ENCODE results near the gene HOXA10.

HOXA10 gene

DNA sequence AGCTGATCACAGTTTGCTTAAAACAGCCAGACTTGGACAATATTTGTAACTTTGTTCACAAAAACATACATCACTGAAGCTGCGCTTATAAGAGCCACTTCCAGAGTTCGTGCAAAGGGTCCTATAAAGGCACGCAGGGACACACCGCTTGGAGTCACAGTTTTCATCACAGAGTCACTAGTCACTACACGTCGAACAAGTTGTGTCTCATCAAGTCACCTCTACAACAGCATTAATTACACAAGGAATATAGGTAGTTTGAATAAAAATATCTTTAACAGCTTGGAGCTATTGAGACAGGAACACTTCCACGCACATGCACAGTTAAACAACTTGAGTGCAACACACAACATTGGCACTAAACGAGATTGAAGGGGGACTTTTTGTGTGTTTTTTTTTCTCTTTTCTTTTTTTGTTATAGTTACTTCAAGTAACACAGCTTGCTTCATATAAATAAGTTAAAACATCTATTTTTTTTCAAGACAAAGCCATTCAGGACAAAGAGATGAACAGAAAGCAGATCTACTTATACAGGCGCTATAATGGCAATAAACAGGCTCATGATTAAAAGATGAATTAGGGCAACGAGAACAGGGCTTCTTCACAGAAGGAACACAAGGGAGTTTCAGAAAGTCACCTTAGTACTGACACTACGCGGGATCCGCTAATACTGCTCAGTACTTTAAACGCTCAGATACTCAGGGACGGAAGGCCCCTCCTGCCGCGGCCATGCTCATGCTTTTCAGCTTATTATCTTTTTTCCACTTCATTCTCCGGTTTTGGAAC, 32.8 kb downstream of the HOXA10 start:
- H3K4me3 ChIP-seq (ENCODE audit: low read depth, low read length): no peak overlapping the region
- TF ChIP-seq, protein P1, sequence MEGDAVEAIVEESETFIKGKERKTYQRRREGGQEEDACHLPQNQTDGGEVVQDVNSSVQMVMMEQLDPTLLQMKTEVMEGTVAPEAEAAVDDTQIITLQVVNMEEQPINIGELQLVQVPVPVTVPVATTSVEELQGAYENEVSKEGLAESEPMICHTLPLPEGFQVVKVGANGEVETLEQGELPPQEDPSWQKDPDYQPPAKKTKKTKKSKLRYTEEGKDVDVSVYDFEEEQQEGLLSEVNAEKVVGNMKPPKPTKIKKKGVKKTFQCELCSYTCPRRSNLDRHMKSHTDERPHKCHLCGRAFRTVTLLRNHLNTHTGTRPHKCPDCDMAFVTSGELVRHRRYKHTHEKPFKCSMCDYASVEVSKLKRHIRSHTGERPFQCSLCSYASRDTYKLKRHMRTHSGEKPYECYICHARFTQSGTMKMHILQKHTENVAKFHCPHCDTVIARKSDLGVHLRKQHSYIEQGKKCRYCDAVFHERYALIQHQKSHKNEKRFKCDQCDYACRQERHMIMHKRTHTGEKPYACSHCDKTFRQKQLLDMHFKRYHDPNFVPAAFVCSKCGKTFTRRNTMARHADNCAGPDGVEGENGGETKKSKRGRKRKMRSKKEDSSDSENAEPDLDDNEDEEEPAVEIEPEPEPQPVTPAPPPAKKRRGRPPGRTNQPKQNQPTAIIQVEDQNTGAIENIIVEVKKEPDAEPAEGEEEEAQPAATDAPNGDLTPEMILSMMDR (IDR thresholded peaks at IDR 0.05; ENCODE audit: insufficient read depth, low read depth, low read length, missing control alignments): no peak
- no peak for DNase-seq (ENCODE audit: low read depth)

DNA sequence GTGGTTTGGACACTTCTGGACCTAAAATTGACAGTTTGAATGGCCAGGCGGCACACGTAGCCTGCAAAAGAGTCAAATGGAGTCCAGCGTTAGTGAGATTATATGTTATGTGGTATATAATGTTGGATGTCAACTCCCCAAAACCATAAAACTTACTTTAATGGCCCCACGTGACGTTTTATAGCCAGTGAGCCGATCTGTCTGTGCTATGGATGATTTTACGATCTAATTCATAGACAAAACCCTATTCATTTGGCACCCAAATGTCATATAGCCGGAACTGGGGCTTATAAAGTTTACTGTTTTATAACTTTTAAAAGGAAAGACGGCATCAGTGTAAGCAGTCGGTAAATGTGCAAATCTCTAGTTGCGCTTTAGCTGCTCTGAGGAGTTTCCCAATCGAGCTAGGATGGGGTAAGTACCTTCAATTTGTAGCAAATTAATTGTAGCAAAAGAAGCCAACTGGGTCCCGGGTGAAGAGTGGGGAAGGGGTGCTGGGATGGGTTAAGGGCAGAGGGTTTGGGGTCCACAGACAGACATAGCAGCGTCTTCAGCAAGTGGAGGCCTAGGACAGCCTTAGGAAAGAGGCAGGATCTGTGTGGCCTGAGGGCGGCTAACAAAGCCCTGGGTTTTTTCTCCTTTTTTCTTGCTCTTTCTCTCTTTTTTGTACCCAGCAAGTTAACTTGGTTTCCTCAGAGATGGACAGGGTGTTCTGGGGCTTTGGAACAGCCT, 33.8 kb downstream of the HOXA10 start:
- H3K4me3 ChIP-seq (ENCODE audit: low read depth, low read length): no peak overlapping the region
- TF ChIP-seq, protein P1 (IDR thresholded peaks at IDR 0.05; ENCODE audit: insufficient read depth, low read depth, low read length, missing control alignments): no peak
- no peak for DNase-seq (ENCODE audit: low read depth)

- TF ChIP-seq, protein P1 (IDR thresholded peaks at IDR 0.05; ENCODE audit: insufficient read depth, low read depth, low read length, missing control alignments): no peak
- H3K4me3 ChIP-seq (ENCODE audit: low read depth, low read length): no peak overlapping the region
Measured at GRCh38 chr7:27139334-27140125, 34.6 kb downstream of the HOXA10 start.

GRCh38 chr7:27138985-27139333, 35.2 kb downstream of the HOXA10 start:
- DNase-seq (ENCODE audit: low read depth): no peak
- no peak overlapping the region for H3K4me3 ChIP-seq (ENCODE audit: low read depth, low read length)
- TF ChIP-seq, protein P1 (IDR thresholded peaks at IDR 0.05; ENCODE audit: insufficient read depth, low read depth, low read length, missing control alignments): no peak

More at GRCh38 chr7:27139334-27140125, 34.6 kb downstream of the HOXA10 start:
- DNase-seq (ENCODE audit: low read depth): no peak

- TF ChIP-seq, protein P1 (IDR thresholded peaks at IDR 0.05; ENCODE audit: insufficient read depth, low read depth, low read length, missing control alignments): no peak
- H3K4me3 ChIP-seq (ENCODE audit: low read depth, low read length): no peak overlapping the region
- no peak for DNase-seq (ENCODE audit: low read depth)
Measured at GRCh38 chr7:27138472-27138871, 35.6 kb downstream of the HOXA10 start.

DNA sequence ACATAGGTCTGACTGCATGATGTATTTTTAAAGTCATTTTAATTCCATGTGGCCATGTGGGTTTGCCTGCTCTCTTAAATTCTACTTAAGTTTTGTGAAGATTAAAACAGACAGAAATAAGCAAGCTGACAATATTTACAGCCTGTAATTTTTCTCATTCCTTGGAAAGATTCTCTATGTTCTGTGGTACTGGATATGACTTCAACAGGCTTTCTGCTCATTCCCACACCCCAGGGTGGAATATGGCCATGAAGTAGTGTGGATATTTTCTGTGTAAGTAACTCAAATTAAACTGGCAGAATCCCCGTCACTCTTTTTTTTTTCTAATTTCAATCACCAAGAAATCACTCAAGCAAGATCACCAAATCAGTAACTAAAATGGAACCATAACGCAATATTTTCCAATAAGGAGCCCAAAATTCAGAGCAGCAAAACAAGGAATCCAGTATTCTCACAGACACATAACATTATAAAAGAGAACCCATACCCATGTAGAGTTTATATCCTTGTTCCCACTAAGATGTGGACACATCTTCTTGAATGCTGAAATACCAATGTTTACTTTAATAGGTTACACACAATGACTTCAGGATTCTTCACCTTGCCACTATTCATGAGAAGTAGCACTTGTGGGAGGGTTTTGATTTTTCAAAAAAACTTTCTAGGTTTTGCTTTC, 36.3 kb downstream of the HOXA10 start:
- H3K4me3 ChIP-seq (ENCODE audit: low read depth, low read length): no peak overlapping the region
- no peak for DNase-seq (ENCODE audit: low read depth)
- TF ChIP-seq, protein P1 (IDR thresholded peaks at IDR 0.05; ENCODE audit: insufficient read depth, low read depth, low read length, missing control alignments): no peak

All from GM12865 (cell line).